Midbrain (tissue), 1 donor: ENCODE data around the gene NDUFAF5.
A peak's percentile ranks its signal among the peaks of the same experiment; 100 is the strongest.

Source experiments
- DNase-seq: peaks from one replicate; lab custom pipeline; 2025; lab: John Stamatoyannopoulos, UW

The NDUFAF5 gene

DNA sequence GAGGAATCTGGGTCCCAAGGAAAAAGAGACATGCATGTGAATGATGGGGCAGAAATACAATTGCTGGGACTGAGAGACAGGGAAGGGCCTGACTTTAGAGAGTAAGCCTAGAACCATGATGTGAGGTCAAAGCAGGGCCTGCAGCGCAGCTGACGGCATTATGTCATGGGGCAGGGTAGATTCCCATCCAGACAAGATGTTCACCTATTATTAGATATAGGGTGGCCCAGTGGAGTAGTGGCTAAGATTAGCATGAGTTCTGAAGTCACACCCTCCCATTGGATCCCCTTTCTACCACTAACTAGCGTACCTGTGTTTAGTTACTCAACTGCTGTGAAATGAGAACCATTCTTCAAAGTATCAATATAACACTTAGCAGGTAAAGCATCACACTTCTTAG, 39.6 kb downstream of the NDUFAF5 start:
- DNase-seq: no peak

DNA sequence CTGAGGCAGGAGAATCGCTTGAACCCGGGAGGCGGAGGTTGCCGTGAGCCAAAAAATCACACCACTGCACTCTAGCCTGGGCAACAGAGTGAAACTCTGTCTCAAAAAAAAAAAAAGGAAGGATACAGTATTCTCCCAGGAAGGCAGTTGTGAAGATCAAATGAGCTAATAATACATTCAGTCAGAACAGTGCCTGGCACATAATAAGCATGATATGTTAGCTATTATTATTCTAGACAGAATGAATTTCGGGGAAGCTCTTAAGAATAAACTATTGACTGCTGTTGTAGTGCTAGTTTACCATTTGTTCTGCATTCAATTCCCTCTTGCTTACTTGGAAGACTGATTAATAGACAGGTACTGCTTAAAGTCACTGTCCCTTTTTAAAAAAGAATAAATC, 40.6 kb downstream of the NDUFAF5 start:
- no peak for DNase-seq

DNA sequence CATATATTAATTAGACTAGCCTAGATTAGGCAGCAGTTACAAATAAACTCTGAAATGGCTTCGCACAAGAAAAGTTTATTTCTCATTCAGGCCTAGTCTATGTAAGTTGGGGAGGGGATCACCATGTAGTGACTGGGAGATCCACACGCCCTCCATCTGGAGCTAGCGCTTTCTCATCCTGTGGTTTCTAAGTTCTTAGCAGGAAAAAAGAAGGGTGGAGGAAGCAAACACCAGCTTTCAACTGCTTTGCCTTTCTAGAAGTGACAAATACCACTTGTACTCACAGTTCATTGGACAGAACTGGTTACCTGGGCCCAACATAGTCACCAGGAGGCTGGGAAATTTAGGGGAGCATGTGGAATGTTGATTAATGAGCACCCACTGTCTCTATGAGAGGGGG, 46.6 kb downstream of the NDUFAF5 start:
- no peak for DNase-seq

GRCh38 chr20:13838664-13839063, 53.8 kb downstream of the NDUFAF5 start:
- DNase-seq: no peak

DNA sequence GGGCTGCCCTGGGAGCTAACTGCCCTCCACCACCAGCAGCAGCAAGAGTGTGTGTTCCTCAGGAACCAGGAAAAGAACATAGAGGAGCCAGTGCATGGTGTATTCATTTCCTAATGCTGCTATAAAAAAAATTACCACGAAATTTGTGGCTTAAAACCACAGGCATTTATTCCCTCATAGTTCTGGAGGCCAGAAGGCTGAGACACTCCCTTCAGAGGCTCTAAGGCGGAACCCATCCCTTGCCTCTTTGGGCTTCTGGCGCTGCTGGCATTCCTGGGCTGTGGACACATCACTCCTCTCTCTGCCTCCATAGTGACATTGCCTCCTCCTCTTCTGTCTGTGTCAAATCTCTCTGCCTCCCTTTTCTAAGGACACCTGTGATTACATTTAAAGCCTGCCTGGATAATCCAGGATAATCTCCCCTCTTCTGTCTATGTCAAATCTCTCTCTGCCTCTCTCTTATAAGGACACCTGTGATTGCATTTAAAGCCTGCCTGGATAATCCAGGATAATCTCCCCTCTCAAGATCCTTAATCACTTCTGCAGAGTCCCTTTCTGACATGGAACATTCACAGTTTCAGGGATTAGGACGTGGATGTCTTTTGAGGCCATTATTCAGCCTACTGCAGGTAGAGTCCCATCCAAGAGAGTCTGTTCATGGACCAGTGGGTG, 54.7 kb downstream of the NDUFAF5 start:
- no peak for DNase-seq

- DNase-seq: no peak
Measured at GRCh38 chr20:13840093-13840465, 55.3 kb downstream of the NDUFAF5 start.

DNA sequence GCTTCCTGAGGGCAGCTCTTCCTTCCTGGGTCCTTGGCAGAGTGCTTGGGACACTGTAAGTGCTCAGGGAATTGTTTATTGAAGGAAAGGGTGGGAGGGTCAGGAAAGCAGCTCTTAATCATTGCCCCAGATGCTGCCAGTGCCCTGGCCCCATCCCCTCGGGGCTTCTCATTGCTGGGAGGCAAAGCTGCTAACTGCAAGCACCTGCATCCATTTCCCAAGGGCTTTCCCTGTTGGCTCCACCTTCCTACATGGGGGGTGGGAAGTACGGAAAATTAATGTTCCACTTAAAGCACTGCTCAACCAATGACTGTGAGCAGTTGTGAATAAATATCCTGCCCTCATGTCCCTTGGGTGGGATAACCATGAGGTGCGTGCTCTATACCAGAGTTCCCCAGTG, 56.4 kb downstream of the NDUFAF5 start:
- no peak for DNase-seq

DNA sequence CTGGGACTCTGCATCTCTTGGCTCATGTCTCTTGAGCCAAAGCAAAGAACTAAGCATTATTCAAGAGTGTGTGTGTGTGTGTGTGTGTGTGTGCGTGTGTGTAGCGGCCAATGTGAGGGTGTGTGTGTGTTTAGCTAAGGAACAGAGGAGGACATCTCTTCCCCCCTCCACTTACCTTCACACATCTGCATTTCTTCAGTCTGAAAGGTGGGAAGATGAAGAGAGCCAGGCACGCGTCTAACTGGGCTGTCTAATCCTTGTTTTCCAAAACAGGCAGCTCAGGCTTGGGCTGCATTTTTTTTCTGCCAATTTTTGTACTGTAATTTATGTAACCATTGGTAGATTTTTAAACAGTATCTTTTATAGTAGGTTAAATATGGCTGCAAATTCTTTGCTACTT, 59.5 kb downstream of the NDUFAF5 start:
- no peak for DNase-seq

- no peak for DNase-seq
Measured at GRCh38 chr20:13851279-13851678, 66.5 kb downstream of the NDUFAF5 start.

- DNase-seq: no peak
Measured at GRCh38 chr20:13852306-13852705, 67.5 kb downstream of the NDUFAF5 start.

GRCh38 chr20:13855613-13856012, 70.8 kb downstream of the NDUFAF5 start:
- no peak for DNase-seq

DNA sequence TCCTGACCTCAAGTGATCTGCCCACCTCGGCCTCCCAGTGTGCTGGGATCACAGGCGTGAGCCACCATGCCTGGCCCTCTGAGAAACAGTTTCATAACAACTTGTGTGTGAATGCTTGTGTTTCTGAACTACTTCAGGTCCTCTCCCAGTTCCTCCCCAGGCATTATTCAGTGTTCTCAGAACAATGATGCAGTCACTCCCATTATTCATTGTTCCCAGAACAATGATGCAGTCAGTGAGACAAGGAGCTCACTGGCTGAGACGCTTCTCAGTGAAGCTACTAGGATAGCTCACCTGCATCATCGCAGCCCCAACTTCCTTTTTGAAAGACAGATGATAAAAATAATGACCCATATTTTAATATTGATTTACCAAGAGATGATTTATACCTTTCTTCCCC, 71.5 kb downstream of the NDUFAF5 start:
- DNase-seq: peak; percentile 59

DNA sequence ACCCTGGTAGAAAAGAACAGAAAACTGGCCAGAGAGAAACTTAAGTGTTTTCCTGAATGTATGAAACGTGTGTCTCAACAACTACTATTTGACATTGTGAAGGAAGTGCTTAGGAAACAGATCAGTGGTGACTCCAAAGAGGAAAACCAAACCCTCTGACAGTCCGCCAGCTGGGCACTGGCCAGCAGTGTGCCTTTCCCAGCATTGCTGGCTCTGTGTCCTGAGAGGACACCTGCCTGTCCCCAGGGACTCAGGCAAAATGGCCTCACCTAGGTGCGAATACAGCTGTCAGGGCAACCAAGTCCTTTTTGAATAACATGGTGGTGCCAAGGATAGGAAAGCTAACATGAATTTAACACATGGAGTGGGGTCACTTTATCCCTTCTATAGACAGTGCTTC, 72.5 kb downstream of the NDUFAF5 start:
- peak; percentile 8 for DNase-seq

DNA sequence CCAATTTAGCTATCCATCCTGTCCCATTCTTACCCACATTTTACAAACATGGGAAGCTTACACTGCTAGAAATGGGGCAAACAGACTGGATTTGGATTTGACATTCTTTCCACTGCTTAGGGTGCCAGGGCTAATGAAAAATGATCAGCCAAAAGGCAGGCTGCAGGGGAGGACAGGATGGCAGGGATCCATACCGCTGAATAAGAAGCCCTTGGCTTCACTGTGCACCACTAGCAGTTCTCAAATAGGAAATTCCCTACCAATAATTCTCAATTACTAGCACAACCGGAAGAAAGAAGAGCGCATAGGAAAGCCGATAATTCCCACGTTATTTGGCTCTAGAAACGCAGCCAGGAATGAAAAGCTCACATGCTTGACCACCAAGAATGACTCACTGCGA, 73.1 kb downstream of the NDUFAF5 start:
- DNase-seq: no peak

- DNase-seq: no peak
Measured at GRCh38 chr20:13858439-13858838, 73.6 kb downstream of the NDUFAF5 start.

DNA sequence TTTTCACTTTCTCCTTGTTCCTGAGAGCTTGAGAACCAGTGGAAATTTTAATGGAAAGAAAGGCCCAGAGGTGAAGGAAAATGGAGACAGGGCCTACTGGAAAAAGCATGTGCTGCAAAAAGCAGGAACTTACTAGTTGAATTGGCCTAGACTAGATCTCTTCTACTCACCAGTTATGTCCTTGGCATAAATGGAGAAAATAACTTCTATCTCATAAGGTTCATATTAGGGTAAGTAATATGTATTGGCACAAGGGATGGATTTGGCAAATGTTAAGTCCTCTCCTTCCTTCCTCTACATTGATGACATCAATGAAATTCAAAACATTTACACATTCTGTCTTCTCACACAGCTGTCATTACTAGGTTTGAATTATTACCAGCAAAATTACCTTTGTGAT, 74.0 kb downstream of the NDUFAF5 start:
- DNase-seq: no peak

GRCh38 chr20:13862245-13862644, 77.4 kb downstream of the NDUFAF5 start:
- no peak for DNase-seq

DNA sequence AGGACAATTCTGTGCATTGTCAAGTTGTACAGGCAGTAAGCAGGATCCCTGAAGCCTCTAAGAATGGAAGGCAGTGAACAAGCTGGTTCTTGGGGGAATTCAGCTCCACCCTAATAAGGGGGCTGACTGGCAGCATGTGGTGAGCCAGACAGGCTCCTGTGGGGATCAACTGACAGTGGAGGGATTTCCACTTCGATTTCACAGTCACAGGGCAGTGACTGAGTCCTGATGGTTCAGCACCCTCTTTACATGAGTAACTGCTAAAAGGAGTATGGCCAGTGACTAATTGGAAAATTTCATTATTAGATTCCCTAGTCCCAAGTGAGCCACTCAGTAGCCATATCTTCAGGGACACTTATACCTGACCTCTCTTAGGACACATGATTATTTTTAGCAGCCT, 78.4 kb downstream of the NDUFAF5 start:
- no peak for DNase-seq

DNA sequence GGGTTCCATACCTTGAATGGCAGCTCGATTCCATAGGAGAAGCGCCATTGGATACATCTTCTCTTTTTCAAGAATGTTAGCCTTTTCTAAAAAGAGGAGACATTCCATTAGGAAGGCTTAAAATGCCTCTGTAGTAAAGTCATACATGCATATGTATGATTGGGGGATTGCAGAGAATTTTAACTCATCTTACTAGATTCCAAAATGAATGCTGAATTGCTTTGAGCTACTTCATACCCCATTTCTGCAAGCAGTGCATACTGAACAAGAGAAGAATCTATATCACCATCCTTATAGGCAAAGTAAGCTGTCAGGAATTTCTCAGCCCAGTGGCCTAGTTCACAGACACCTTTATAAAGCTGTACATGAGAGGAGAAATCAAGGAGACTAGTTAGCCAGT, 80.3 kb downstream of the NDUFAF5 start:
- no peak for DNase-seq

DNA sequence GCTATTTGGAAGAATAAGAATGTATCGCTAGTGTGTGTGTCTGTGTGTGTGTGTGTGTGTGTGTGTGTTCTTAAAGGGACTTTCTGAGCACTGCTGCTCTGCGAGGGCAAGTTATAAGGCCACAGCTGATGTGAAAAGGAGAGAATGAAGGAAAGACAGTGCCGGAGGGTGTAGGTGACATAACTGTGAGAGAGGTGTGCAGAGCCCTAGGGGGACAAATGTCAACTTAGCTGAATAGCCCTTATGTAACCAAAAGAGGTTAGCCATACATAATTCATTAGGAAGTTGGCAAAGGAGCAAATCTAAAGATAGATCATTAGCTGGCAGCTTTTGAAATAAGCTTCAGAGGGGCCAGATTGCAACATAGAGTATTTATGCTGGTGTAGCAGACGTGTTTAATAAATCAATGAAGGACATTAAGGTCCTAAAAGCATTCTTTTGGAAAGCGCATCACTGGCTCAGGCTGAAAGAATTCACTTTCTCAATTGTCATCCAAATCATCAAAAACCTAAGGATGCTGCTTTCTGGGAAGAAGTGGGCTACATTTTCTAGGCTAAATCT, 81.0 kb downstream of the NDUFAF5 start:
- peak; percentile 21 for DNase-seq

GRCh38 chr20:13868331-13868730, 83.5 kb downstream of the NDUFAF5 start:
- DNase-seq: peak; percentile 15

DNA sequence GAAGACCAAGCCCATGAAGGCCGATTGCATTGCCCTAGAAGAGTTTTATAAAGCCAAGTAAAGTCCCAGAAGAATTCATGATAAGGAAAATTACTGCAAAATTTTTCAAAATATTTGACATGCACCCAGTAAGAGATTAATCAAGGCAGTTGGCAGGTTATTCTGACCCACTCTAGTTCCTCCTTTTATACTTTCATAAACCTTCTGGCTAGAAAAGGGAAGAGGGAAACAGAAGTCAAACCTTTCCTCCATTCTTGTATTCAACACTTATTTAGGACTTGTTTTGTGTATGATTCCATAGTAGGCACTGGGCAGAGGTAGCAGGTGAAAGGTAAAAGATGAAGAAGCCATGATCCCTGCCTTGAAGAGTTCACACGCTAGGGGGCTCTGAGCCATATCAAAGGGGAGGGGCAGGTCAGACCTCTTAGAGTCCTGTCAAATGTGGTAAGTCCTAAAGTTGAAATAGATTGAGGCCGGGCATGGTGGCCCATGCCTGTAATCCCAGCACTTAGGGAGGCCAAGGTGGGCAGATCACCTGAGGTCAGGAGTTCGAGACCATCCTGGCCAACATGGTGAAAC, 85.4 kb downstream of the NDUFAF5 start:
- DNase-seq: no peak
